ENCODE results near the gene MYCL.

The MYCL gene, protein sequence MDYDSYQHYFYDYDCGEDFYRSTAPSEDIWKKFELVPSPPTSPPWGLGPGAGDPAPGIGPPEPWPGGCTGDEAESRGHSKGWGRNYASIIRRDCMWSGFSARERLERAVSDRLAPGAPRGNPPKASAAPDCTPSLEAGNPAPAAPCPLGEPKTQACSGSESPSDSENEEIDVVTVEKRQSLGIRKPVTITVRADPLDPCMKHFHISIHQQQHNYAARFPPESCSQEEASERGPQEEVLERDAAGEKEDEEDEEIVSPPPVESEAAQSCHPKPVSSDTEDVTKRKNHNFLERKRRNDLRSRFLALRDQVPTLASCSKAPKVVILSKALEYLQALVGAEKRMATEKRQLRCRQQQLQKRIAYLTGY

DNA sequence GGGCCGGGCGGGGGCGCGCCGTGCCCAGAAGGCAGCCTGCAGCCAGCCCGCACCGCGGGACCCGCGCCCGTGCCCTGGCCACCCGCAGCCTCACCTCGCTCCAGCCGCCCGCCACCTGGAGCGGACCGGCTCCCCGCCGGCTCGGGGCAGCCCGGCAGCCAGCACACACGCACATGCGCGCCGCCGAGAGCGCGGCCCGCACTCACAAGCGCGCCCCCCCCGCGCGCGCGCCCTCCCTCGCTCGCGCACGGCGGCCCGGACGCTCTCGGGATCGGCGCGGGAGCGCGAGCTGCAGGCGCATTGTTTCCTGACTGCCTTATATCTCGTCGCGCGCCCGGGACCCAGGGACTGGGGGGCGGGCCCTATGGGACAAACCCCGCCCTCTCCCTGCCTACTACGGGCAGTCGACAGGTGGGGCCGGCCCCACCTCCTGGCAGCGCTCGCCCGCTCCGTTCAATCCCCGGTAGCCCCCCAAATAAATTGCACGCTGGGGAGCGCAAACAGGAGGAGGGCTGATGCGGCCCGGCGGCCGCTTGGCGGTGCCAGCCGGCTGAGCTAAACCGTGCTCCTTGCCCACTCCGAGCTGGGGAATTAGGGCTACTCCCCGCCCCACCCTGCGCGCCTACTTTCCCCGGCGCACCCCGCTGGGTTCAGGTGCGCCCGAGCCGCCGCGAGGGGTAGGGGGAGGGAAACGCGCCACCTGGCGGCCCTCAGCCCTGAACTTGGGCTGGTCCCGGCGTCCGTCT is at the start of gene MYCL:
MYCL (minus strand) TSS at position 204 of the 746 bp plus-strand sequence. CDS start 483 bp downstream, outside the sequence.
- TF ChIP-seq POLR2A (IDR thresholded peaks at IDR 0.05; ENCODE audit: low read depth, low read length): peak; percentile 52; the same call in 1 of the 2 replicates
- FAIRE-seq (no peak), DNase-seq (ENCODE audit: insufficient read length, low spot score) (peak; percentile 94)

DNA sequence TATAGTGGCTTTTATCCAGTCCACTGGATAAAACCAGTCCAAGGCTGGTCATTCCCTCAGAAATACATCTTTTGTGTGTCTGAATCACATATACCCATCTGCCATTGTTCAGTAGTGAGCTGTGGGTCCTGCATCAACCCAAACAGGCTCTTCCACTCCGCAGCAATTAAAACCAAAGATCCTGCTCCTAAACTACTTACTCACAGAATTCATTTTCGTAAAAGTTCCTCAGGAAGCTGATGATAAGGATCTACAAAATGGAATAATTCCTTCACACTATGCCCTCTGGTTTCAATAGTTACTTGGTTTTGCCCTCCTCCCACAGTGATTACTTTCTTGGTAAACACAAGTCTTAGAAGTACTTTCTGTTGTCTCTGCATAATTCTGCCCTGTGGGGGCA is 48.2 kb upstream of the MYCL start:
- DNase-seq (ENCODE audit: insufficient read length, low spot score) (no peak), FAIRE-seq (no peak)
- no peak for TF ChIP-seq POLR2A (IDR thresholded peaks at IDR 0.05; ENCODE audit: low read depth, low read length)

DNA sequence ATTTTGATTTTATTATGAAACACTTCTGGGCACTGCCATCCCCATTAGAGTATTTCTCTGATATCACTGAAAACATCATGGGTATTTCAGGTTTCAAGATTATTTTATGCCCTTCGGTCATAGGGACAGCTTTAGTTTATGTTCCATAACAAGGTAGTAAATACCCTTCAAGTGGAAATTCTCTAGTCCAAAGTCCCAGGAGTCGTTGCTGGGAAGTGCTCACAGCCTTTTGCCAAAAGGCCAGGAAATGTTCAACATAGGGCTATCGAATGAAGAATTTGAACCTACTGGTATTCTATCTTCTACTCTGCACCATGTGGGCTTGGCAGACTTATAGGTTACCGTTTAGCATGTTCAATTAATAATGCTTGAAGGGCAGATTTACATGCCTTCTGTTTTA is 45.5 kb upstream of the MYCL start:
- no peak for FAIRE-seq
- no peak for TF ChIP-seq POLR2A (IDR thresholded peaks at IDR 0.05; ENCODE audit: low read depth, low read length)
- DNase-seq (ENCODE audit: insufficient read length, low spot score): no peak

DNA sequence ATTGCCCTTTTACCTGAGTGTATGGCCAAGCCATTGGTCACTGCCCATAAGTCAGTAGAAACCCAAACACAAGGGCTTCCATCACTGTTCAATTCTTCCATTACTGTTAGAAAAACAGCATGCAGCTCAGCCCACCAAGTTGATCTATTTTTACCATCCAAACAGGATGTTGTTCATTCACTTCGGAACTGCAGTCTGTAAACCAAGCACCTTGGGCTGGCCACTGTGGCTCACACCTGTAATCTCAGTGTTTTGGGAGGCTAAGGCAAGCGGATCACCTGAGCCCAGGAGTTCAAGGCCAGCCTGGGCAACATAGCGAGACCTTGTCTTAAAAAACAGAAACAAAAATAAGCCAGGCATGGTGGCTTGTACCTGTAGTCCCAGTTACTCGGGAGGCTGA is 44.5 kb upstream of the MYCL start:
- DNase-seq (ENCODE audit: insufficient read length, low spot score) (no peak), FAIRE-seq (no peak)
- TF ChIP-seq POLR2A (IDR thresholded peaks at IDR 0.05; ENCODE audit: low read depth, low read length): no peak

DNA sequence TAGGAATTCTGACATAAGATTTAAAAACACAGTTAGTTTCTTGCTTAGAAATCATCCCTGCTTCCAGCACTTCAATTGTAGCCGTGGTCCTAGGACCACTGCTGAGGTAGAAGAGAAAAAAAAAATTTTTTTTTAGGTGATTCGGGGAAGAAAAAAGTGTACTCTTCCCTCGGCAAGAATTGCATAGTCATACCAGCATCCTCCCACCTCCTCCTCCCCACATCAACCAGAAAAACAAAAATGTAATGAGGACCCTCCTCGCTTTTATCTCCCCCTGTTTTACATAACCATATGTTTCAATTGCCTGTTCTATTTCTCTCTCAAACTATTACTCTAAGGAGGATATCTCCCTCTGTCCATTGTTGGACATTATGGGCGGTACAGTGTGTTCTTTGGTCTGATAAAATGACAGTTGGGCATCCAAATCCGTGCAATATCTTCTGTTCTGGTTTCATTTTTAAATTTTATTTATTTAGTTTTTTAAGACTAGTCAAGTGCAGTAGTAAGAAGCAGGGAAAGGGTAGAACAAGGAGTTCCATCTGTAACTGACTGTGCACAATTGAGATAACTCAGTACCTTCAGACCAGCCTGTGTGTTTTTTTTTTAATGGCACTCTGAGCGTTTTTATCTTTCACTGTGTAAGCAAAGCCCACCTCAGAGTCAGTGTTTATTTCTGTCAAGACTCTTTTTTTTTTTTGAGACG is 42.8 kb upstream of the MYCL start:
- no peak for DNase-seq (ENCODE audit: insufficient read length, low spot score)
- FAIRE-seq: no peak
- no peak for TF ChIP-seq POLR2A (IDR thresholded peaks at IDR 0.05; ENCODE audit: low read depth, low read length)

DNA sequence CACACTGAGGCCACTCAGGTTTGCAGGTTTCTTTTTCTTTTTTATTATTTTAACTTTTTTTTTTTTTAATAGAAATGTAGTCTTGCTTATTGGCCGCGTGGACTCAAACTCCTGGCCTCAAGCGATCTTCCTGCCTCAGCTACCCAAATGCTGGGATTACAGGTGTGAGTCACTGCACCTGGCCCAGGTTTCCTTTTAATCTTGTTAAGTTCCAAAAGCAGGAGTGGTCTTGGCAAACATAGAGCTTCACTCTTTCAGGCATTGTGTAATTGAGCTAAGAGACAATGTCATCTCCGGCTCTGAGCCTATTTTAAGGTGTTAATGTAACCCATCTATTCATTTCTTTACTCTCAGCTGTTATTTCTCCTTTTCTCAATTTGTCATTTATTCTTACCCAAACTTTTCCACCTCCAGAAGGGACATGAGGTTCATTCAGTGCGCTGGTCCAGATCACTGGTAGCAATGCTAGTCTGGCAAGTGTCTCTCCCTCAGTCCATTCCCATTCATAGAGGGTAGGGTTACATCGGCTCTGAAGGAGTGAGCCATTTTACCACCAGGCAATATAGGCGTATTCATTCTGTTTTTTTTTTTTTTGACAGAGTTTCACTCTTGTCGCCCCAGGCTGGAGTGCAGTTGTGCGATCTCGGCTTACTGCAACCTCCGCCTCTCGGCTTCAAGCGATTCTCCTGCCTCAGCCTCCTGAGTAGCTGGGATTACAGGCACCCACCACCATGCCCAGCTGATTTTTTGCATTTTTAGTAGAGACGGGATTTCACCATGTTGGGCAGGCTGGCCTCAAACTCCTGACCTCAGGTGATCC is 42.0 kb upstream of the MYCL start:
- TF ChIP-seq POLR2A (IDR thresholded peaks at IDR 0.05; ENCODE audit: low read depth, low read length): no peak
- DNase-seq (ENCODE audit: insufficient read length, low spot score) (no peak), FAIRE-seq (no peak)

DNA sequence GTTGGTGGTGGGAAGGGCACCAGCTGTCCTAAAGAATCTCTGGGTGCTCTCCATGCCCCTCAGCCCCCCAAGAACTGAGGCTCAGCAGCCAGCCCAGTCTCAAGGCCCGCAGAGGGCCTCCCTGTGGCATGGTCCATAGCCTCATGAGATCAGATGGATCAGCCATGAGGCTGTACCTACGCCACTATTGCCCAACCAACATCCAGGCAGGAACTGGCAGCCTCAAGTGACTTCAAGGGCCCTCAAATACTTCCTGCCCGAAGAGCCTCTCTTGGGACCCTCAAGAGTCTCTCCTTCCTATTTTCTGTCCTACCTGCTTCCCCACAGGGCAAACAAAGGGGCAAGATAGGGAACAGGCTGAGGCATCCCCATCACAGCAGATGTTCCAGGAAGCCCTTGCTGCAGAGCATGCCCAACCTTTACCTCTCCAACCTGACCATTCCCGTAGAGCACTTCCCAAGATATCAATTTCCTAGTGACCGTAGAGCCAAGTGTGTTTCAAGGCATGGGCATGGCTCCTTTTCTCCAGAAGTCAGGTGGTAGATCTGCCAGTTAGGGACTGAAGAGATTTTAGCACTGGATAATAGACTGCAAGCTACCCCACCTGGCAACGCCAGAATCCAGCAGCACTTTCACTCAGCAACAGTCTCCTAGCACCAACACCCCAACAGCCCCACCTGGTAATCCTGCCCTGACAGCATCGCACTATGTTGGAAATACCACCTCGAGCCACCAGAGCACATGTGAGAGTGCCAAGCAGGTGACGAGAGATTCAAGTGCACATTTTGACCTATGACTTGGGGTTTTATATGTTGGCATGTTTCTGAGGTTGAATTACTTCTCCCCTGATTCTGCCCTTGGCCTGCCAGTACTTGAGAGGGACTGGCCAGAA is 39.5 kb upstream of the MYCL start:
- no peak for TF ChIP-seq POLR2A (IDR thresholded peaks at IDR 0.05; ENCODE audit: low read depth, low read length)
- FAIRE-seq: no peak
- DNase-seq (ENCODE audit: insufficient read length, low spot score): no peak

DNA sequence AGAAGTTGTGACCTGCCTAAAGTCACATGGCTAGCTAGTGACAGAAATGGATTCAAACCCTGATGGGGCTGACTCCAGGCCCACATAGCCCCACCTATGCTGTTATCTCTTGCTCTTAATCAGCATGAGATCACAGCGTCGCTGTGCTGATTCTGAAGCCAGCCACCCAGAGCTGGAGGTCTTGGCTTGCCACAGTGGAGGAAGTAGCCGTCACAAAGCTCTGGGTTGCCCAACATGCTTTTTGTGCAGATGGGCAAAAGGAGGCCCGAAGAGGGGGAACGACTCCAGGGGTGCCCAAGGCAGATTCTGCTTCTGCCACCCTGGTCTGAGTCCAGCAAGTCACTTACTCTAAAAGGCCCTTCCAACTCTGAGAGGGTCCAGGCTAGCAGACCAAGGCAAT is 38.5 kb upstream of the MYCL start:
- FAIRE-seq (no peak), DNase-seq (ENCODE audit: insufficient read length, low spot score) (no peak)
- no peak for TF ChIP-seq POLR2A (IDR thresholded peaks at IDR 0.05; ENCODE audit: low read depth, low read length)

DNA sequence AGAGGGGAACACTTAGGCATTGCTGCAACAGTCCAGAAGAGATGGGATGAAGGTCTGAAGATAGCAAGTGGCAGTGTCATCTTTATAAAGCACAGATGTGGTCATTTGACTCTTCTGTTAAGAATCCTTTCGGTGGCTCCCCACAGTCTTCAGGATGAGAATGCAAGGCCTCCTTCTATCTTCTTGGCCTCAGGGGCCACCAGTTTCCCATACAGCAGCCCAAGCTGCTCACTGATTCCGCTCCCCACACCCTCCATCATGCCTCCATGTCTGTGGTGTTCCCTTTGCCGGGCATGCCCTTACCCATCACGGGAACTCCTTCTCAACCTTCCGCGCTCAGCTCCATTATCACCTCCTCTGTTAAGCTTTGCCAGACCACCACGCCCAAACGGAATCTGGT is 37.1 kb upstream of the MYCL start:
- no peak for TF ChIP-seq POLR2A (IDR thresholded peaks at IDR 0.05; ENCODE audit: low read depth, low read length)
- DNase-seq (ENCODE audit: insufficient read length, low spot score): no peak
- FAIRE-seq: no peak

DNA sequence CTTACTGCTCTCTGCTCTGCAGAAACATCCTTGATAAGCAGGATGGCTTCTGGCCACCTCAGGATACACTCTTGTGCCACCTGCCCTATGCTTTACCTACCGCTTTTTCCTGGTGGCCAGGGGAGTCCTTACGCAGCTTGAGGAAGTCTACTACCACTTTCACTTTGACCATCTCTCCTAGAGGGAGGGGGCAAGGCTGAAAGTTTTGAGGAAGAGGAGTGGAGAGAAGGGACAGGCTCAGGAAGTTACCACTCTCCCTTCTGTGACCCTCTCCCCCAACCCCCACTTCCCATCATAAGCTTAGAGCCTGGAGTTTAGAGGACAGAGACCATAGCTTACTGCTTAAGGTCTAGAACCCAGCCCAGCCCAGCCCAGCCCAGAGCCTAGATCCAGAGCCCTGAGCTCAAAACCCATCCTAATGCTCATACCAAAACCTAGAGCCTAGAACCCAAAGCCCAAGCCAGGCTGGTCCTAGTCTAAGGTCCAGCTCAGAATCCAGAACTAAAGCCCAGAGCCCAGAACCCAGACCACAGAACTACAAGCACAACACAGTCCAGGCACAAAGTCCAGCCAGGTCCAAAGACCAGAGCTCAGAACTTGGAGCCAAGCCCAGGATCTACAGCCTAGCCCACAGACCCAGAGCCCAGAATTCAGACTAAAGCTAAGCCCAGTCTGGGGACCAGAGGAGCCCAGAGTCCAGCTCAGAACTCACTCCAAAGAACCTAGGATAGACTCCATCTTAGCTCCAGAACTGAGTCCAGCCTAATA is 35.2 kb upstream of the MYCL start:
- TF ChIP-seq POLR2A (IDR thresholded peaks at IDR 0.05; ENCODE audit: low read depth, low read length): no peak
- DNase-seq (ENCODE audit: insufficient read length, low spot score): no peak
- FAIRE-seq: no peak

DNA sequence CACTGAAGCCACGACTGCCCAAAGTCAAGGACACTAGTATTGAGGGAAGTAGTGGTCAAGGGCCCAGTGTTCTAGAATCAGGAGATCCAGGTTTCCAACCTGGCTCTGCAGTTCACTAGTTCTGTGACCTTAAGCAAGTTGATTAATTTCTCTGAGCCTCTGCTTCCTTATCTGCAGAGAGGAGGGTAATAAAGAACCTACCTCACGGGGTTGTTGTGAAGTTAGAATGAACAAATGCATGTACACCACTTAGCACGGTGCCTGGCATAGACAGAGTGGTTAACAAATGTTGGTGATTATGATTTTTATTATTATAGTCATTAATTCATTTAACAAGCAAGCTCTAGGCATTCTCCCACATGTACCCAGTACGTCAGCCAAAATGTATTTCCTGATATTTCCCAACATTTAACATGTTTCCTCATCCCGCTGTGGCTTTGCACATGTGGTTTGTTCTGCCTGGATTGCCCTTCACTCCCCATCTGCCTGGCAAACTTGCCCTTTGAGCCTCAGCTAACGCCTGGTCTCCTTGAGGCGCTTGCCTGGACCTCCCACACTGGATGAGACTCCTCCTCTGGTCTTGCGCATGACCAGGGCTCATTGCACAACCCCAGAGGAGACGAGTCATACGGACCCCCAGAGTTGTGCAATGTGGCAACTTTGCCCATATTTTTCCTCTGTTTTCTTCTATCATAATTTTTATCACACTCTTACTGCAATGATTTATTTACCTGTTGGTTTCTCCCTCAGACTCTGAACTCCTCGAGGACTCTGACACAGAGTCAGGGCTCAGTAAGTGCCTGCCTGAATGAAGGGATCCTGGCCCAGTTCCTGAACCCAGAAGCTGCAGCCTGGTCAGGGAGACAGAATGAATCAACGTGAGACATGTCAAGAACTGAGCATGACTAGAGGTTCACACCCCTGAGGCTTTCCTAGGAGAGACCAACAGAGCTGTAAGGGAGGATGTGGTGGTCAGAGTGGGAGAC is 32.5 kb upstream of the MYCL start:
- no peak for FAIRE-seq
- peak; percentile 76 for DNase-seq (ENCODE audit: insufficient read length, low spot score)
- no peak for TF ChIP-seq POLR2A (IDR thresholded peaks at IDR 0.05; ENCODE audit: low read depth, low read length)
